A549 (cell line): ENCODE results near the gene NKD1. TPM values are rescaled to one million over a fixed set of nuclear protein-coding genes. Genes with fewer than 3 reads are reported as not detected.

Experiments
- ATAC-seq, 2 experiments: fragments of 200-7000 bp in 1 of 2; fragments of >200 bp in 1 of 2; cut with Nextera tagmentation in 1 of 2; cut with Tn5 transposase in 1 of 2; 3 replicates each; pipeline versions ENCODE4 v1.8.0 to v1.9.1; 2018 to 2020; ENCODE audit warnings: mild to moderate bottlenecking in 1 of 2, moderate library complexity in 1 of 2
- CTCF ChIA-PET: fragments of 300-600 bp; sonication (Branson Sonifier 250); formaldehyde crosslinking; extraction: SDS; loops from one replicate; lab custom pipeline; 2021; ENCODE audit warnings: antibody characterized with exemption, inconsistent platforms; lab: Yijun Ruan, JAX
- POLR2A ChIA-PET: fragments of 350-600 bp; formaldehyde crosslinking; extraction: SDS; loops from one replicate; lab custom pipeline; 2021; ENCODE audit warnings: antibody characterized with exemption, inconsistent platforms; lab: Yijun Ruan, JAX
- DNase-seq, 2 experiments: peaks; one replicate each; pipeline versions ENCODE4 v3.0.0 to v3.0.0-alpha.2; 2011 to 2016; ENCODE audit warnings: low read depth in 1 of 2, low spot score in 1 of 2
- FAIRE-seq: peaks from 2 replicates; lab custom pipeline; 2011; peaks lifted over from hg19 to GRCh38; lab: Jason Lieb, UNC
- H3K27ac ChIP-seq, 2 experiments: fragments of >200 bp; sonication (Bioruptor Twin); formaldehyde crosslinking; 3 replicates each; pipeline ENCODE4 v1.5.1; 2016 to 2017
- H3K4me1 ChIP-seq: fragments of >200 bp; sonication (Bioruptor Twin); formaldehyde crosslinking; 3 replicates; pipeline ENCODE4 v1.6.1; 2016
- H3K4me2 ChIP-seq: fragments of >200 bp; sonication (Bioruptor Twin); formaldehyde crosslinking; 3 replicates; pipeline ENCODE4 v1.6.1; 2016
- H3K4me3 ChIP-seq: fragments of >200 bp; sonication (Bioruptor Twin); formaldehyde crosslinking; 3 replicates; pipeline ENCODE4 v1.5.1; 2016
- H3K9me3 ChIP-seq: fragments of >200 bp; sonication (Bioruptor Twin); formaldehyde crosslinking; 3 replicates; pipeline ENCODE4 v1.6.1; 2016
- BCL3 ChIP-seq: fragments of >200 bp; sonication (Bioruptor Twin); formaldehyde crosslinking; IDR thresholded peaks from 3 replicates; pipeline ENCODE4 v1.6.1; 2016
- CEBPB ChIP-seq, 2 experiments: fragments of >200 bp in 1 of 2; sonication (Bioruptor Twin) in 1 of 2; formaldehyde crosslinking in 1 of 2; IDR thresholded peaks; 2 replicates each; pipeline ENCODE4 v1.6.1; 2012 to 2016
- ELK1 ChIP-seq: fragments of 150-350 bp; IDR thresholded peaks from 2 replicates; pipeline ENCODE4 v1.6.1; 2014; ENCODE audit warnings: low read depth, mild to moderate bottlenecking, low read length
- HDAC2 ChIP-seq: fragments of 200-600 bp; sonication (generic); IDR thresholded peaks from 2 replicates; pipeline ENCODE4 v1.6.1; 2016
- HES2 ChIP-seq: fragments of >200 bp; sonication (Bioruptor Twin); formaldehyde crosslinking; IDR thresholded peaks from 2 replicates; pipeline ENCODE4 v1.6.1; 2016
- HOXB13 ChIP-seq: fragments of 250-450 bp; sonication (Bioruptor Pico); IDR thresholded peaks from 2 replicates; pipeline ENCODE4 v1.5.0; 2020; ENCODE audit warnings: low read depth, mild to moderate bottlenecking, moderate library complexity
- HOXB5 ChIP-seq: fragments of 250-450 bp; sonication (Bioruptor Pico); IDR thresholded peaks from 2 replicates; pipeline ENCODE4 v1.5.0; 2020; ENCODE audit warnings: mild to moderate bottlenecking, moderate library complexity
- JUNB ChIP-seq: fragments of >200 bp; sonication (Bioruptor Twin); formaldehyde crosslinking; IDR thresholded peaks from 2 replicates; pipeline ENCODE4 v1.6.1; 2016
- KDM1A ChIP-seq: fragments of 200-600 bp; sonication (generic); IDR thresholded peaks from 2 replicates; pipeline ENCODE4 v1.6.1; 2016; ENCODE audit warnings: low read depth, mild to moderate bottlenecking
- MAFK ChIP-seq: fragments of 450-650 bp; IDR thresholded peaks from 2 replicates; pipeline ENCODE4 v1.6.1; 2014; ENCODE audit not compliant: partially characterized antibody
- MAZ ChIP-seq: fragments of 150-350 bp; IDR thresholded peaks from 2 replicates; pipeline ENCODE4 v1.6.1; 2014; ENCODE audit warnings: antibody characterized with exemption, low read depth, low read length, borderline replicate concordance
- MYC ChIP-seq: IDR thresholded peaks from 2 replicates; pipeline ENCODE4 v1.6.1; 2012; ENCODE audit warnings: mild to moderate bottlenecking, inconsistent platforms, low read length, improper control_type of control experiment, borderline replicate concordance
- POLR2AphosphoS2 ChIP-seq: conservative IDR thresholded peaks from 2 replicates; pipeline ENCODE4 v1.6.1; 2012; ENCODE audit warnings: low read length, improper control_type of control experiment, inconsistent platforms
- RCOR1 ChIP-seq: fragments of 150-350 bp; IDR thresholded peaks from 2 replicates; pipeline ENCODE4 v1.6.1; 2014; ENCODE audit warnings: antibody characterized with exemption, low read length, low read depth
- RNF2 ChIP-seq: fragments of 200-600 bp; sonication (generic); IDR thresholded peaks from 2 replicates; pipeline ENCODE4 v1.6.1; 2016; ENCODE audit warnings: low read depth, mild to moderate bottlenecking, antibody characterized with exemption, moderate library complexity, borderline replicate concordance
- SREBF2 ChIP-seq: fragments of 450-650 bp; IDR thresholded peaks from 2 replicates; pipeline ENCODE4 v1.6.1; 2014; ENCODE audit warnings: mild to moderate bottlenecking, moderate library complexity
- USF2 ChIP-seq: fragments of 450-650 bp; IDR thresholded peaks from 2 replicates; pipeline ENCODE4 v1.6.1; 2014; ENCODE audit warnings: antibody characterized with exemption
- ZFP36 ChIP-seq: fragments of 450-650 bp; IDR thresholded peaks from 2 replicates; pipeline ENCODE4 v1.6.1; 2014; ENCODE audit warnings: borderline replicate concordance; ENCODE audit not compliant: partially characterized antibody
- WGBS: methylation state at CpG from one replicate; pipeline ENCODE4 v1.1.6; 2017; ENCODE audit errors: missing lambda C conversion rate; 5-methylcytosine and 5-hydroxymethylcytosine counted together
- polyA plus RNA-seq, 4 experiments: library from polyadenylated mRNA; depleted of rRNA in 3 of 4; stranded (reverse); fragments of >200 nt; fragmentation: RNase III in 1 of 4; extraction: RNeasy Plus Mini Kit Qiagen cat#74134 plus additional on column Dnase treatment in 1 of 4; gene quantifications; 2 replicates in 3 of 4; 3 replicates in 1 of 4; pipeline ENCODE4 v1.2.3, GENCODE V29; 2011 to 2017

Gene NKD1
- polyA plus RNA-seq, 2 of the 4 experiments (the other 2 are of a cell fraction), result 0.10 to 0.19 TPM

- TF ChIP-seq HOXB5 (CRISPR knock-in tag), result no peak
Measured at GRCh38 chr16:50668368-50669008, 120.3 kb downstream of the NKD1 start (continued).

- no peak for TF ChIP-seq HES2
- no peak for TF ChIP-seq RNF2
- no peak for TF ChIP-seq RCOR1
- TF ChIP-seq USF2, result no peak
- no peak for TF ChIP-seq ELK1
- no peak for TF ChIP-seq SREBF2
- TF ChIP-seq CEBPB (IDR thresholded peaks at IDR 0.05), result no peak
- no peak for TF ChIP-seq MYC
- TF ChIP-seq ZFP36, result no peak
- TF ChIP-seq KDM1A, result no peak
- TF ChIP-seq JUNB, result no peak
- TF ChIP-seq POLR2AphosphoS2, result no peak
- no peak for TF ChIP-seq HOXB13
- no peak for ATAC-seq
- Histone ChIP-seq H3K4me1 (no peaks in the 10 kb centered on the region), H3K4me3 (no peak overlapping the region), H3K4me2 (no peak overlapping the region), H3K9me3 (peaks cover 35% of the 10 kb centered on the region), H3K27ac (no peak overlapping the region)
- ChIA-PET CTCF (interaction anchor here (0.8 to 8.5 kb wide), 8 partner anchors 10 to 343 kb away, joined by 3 to 132 read pairs (median 5); partner anchors contain the start of gene SNX20), POLR2A (no interaction called here)
- WGBS, result 96% methylated on average over 4 of the region's 4 CpGs
- no peak for DNase-seq
- FAIRE-seq, result no peak
Measured at GRCh38 chr16:50669741-50670140, 121.5 kb downstream of the NKD1 start.

- FAIRE-seq (no peak), DNase-seq (no peak), ATAC-seq (no peak)
- Histone ChIP-seq H3K27ac (no peak overlapping the region), H3K4me2 (no peak overlapping the region), H3K9me3 (peaks cover 38% of the 10 kb centered on the region), H3K4me1 (no peaks in the 10 kb centered on the region), H3K4me3 (no peak overlapping the region)
- POLR2A ChIA-PET, result no interaction called here
- TF ChIP-seq RCOR1 (no peak), MAZ (no peak), HDAC2 (no peak), MYC (no peak), BCL3 (no peak), JUNB (no peak), MAFK (no peak)
- 6% methylated on average over 5 of the region's 6 CpGs for WGBS
- CTCF ChIA-PET, result interaction anchor here (1.1 to 8.5 kb wide), 7 partner anchors 9 to 344 kb away, joined by 3 to 132 read pairs (median 9); partner anchors contain the start of gene SNX20
Measured at GRCh38 chr16:50670476-50670875, 122.3 kb downstream of the NKD1 start.
